ENCODE results near the gene OR4K2. TPM values are rescaled to one million over a fixed set of nuclear protein-coding genes. Genes with fewer than 3 reads are reported as not detected.

Gene OR4K2, protein sequence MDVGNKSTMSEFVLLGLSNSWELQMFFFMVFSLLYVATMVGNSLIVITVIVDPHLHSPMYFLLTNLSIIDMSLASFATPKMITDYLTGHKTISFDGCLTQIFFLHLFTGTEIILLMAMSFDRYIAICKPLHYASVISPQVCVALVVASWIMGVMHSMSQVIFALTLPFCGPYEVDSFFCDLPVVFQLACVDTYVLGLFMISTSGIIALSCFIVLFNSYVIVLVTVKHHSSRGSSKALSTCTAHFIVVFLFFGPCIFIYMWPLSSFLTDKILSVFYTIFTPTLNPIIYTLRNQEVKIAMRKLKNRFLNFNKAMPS
- total RNA-seq (2022; extraction: Qiagen RNA extraction; ENCODE audit: low read depth) = not detected in 5 replicates

GRCh38 chr14:19874842-19875241 is at the start of gene OR4K2:
OR4K2 (plus strand) TSS chr14:19875142; CDS start chr14:19876268, 1,126 bp downstream.

DNA sequence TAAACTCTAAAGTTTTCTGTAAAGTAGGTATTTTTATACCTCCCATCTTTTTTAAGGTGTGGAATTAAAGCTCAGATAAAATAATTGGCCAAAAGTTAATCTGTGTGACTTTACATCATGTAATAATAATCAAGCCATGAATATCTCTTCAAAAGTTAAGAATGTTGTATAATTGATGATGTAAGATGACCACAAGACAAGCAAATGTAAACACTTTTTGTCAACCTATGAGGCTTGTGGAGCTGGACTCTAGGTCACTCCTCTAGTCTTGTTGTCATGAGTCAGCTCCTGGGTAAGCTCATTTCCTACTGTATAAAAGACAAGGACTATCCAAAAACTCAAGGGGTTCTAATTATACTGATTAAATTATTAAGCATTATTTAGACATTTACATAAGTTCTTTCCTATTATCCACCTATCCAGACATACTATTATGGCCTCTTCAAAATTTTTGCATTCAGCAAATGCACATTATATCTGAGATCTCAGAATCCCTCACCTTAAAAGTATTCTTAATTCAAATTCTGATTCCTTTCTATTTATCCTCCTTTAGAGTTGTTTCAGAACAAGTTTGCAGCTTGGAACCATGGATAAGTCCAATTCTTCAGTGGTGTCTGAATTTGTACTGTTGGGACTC is 45.2 kb downstream of the OR4K2 start, which contains the start of gene OR4K5:
OR4K5 (plus strand) TSS at position 587 of the 637 bp plus-strand sequence; CDS start at position 587, 0 bp downstream.

GRCh38 chr14:19930617-19931016 is 55.7 kb downstream of the OR4K2 start, which contains the start of gene OR4K1:
OR4K1 (plus strand) TSS chr14:19930917; CDS start chr14:19935667, 4,750 bp downstream.

Other genes with a start within 250 kb of the OR4K2 start
- gene OR11H2, start 161.3 kb upstream of the OR4K2 start, total RNA-seq (2022; extraction: Qiagen RNA extraction; ENCODE audit: low read depth) = not detected in 5 replicates
- not detected in 5 replicates for gene OR4Q3, start 131.6 kb upstream of the OR4K2 start, total RNA-seq (2022; extraction: Qiagen RNA extraction; ENCODE audit: low read depth)
- gene OR4M1, start 101.6 kb upstream of the OR4K2 start, total RNA-seq (2022; extraction: Qiagen RNA extraction; ENCODE audit: low read depth) = not detected in 5 replicates
- gene OR4N2, start 71.4 kb upstream of the OR4K2 start, total RNA-seq (2022; extraction: Qiagen RNA extraction; ENCODE audit: low read depth) = not detected in 5 replicates
- gene OR4K5, start 45.5 kb downstream of the OR4K2 start, total RNA-seq (2022; extraction: Qiagen RNA extraction; ENCODE audit: low read depth) = not detected in 5 replicates
- gene OR4K1, start 55.8 kb downstream of the OR4K2 start, total RNA-seq (2022; extraction: Qiagen RNA extraction; ENCODE audit: low read depth) = not detected in 5 replicates
- gene OR4K15, start 100.4 kb downstream of the OR4K2 start, total RNA-seq (2022; extraction: Qiagen RNA extraction; ENCODE audit: low read depth) = not detected in 5 replicates
- not detected in 5 replicates for gene OR4Q2, start 127.0 kb downstream of the OR4K2 start, total RNA-seq (2022; extraction: Qiagen RNA extraction; ENCODE audit: low read depth)
- not detected in 5 replicates for gene OR4K14, start 144.2 kb downstream of the OR4K2 start, total RNA-seq (2022; extraction: Qiagen RNA extraction; ENCODE audit: low read depth)
- not detected in 5 replicates for gene OR4K13, start 160.9 kb downstream of the OR4K2 start, total RNA-seq (2022; extraction: Qiagen RNA extraction; ENCODE audit: low read depth)
- not detected in 5 replicates for gene OR4L1, start 184.9 kb downstream of the OR4K2 start, total RNA-seq (2022; extraction: Qiagen RNA extraction; ENCODE audit: low read depth)
- gene OR4K17, start 235.6 kb downstream of the OR4K2 start, total RNA-seq (2022; extraction: Qiagen RNA extraction; ENCODE audit: low read depth) = not detected in 5 replicates

Measured in A549 treated with DMSO at 1 μM for 4 hours (cell line).